MCF 10A (cell line): ENCODE measurements around the gene CCNB2. TPM values are rescaled to one million over a fixed set of nuclear protein-coding genes. Genes with fewer than 3 reads are reported as not detected.

ENCODE experiments used
- BruUV-seq: library from RNA; stranded (reverse); fragments of 400-500 nt; replicated peaks from 2 replicates; lab custom pipeline; 2021; lab: Mats Ljungman, UMichigan
- CTCF ChIA-PET: fragments of 300-600 bp; sonication (Branson Sonifier 250); formaldehyde crosslinking; extraction: SDS; loops from one replicate; lab custom pipeline; 2021; ENCODE audit warnings: antibody characterized with exemption, inconsistent platforms; lab: Yijun Ruan, JAX
- POLR2A ChIA-PET: fragments of 300-600, 350-650 bp; sonication (Branson Sonifier 250); formaldehyde crosslinking; extraction: SDS; loops from one replicate; lab custom pipeline; 2020; ENCODE audit warnings: antibody characterized with exemption, inconsistent platforms; lab: Yijun Ruan, JAX
- DNase-seq: peaks from one replicate; pipeline ENCODE4 v3.0.0-alpha.2; 2018; ENCODE audit not compliant: unreplicated experiment
- H3K27ac Mint-ChIP-seq: one replicate; pipeline ENCODE4 v1.8.0; 2022; ENCODE audit warnings: mild to moderate bottlenecking, low read depth, mixed read lengths; ENCODE audit not compliant: unreplicated experiment
- H3K27me3 Mint-ChIP-seq: one replicate; pipeline ENCODE4 v1.8.0; 2022; ENCODE audit warnings: mixed read lengths; ENCODE audit not compliant: insufficient read depth, unreplicated experiment
- H3K36me3 Mint-ChIP-seq: one replicate; pipeline ENCODE4 v1.8.0; 2022; ENCODE audit warnings: mild to moderate bottlenecking, moderate library complexity, mixed read lengths; ENCODE audit not compliant: insufficient read depth, unreplicated experiment
- H3K4me1 Mint-ChIP-seq: one replicate; pipeline ENCODE4 v1.8.0; 2022; ENCODE audit warnings: mixed read lengths; ENCODE audit not compliant: insufficient read depth, unreplicated experiment
- H3K4me3 Mint-ChIP-seq: one replicate; pipeline ENCODE4 v1.8.0; 2022; ENCODE audit warnings: mild to moderate bottlenecking, moderate library complexity, mixed read lengths; ENCODE audit not compliant: unreplicated experiment
- H3K9me3 Mint-ChIP-seq: one replicate; pipeline ENCODE4 v1.8.0; 2022; ENCODE audit warnings: mixed read lengths; ENCODE audit not compliant: unreplicated experiment
- intact Hi-C: fragments of 100-400 bp; cut with micrococcal nuclease; formaldehyde crosslinking; loops from 2 replicates; pipeline ENCODE4 v1.14.1; 2022
- microRNA-seq: library from miRNA; unstranded; fragments of <30 nt; microRNA quantifications from one replicate; pipeline ENCODE4 v1.2.0, GENCODE V29; 2022
- total RNA-seq: library from RNA; stranded (reverse); gene quantifications from 2 replicates; pipeline ENCODE4 v1.2.3, GENCODE V29; 2022
- TF ChIP-seq, protein P1 (sequence below): fragments of 200-600 bp; IDR thresholded peaks from one replicate; pipeline ENCODE4 v1.8.0; 2022; ENCODE audit warnings: antibody characterized with exemption, mild to moderate bottlenecking; ENCODE audit not compliant: unreplicated experiment

The CCNB2 gene
- total RNA-seq, 1 experiment from 2014 or later = 54.1 TPM

DNA sequence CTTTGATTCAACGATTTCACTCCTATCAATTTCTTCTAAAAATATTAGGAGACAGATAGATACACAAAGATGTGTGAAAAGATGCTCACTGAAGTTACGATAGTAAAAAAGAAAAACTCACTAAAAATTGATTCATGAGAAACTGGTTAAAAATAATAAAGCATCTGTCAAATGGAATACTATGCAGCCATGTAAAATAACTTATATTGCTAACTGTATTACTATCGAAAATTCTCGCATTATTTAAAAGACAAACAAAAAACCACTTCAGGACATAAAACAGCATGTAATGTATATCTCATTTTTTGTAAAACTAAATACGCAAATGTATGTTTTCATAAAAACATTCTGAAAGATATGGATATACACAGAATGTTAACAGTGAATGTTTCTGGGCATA lies 68.2 kb downstream of the CCNB2 start:
- no peak for DNase-seq
- ChIA-PET POLR2A (interaction anchor here (2.1 kb wide), 1 partner anchor 199 kb away, joined by 14 read pairs; the partner anchor contains the start of gene MYO1E), CTCF (interaction anchor here (1.3 to 2.3 kb wide), 4 partner anchors 8 to 321 kb away, joined by 3 to 11 read pairs (median 6); no protein-coding TSS in a partner anchor)
- H3K4me1 Mint-ChIP-seq = peaks cover 35% of the 10 kb centered on the region
- H3K9me3 Mint-ChIP-seq = no peaks in the 10 kb centered on the region
- BruUV-seq = no TSS peak
- intact Hi-C loops = loop anchor here (10.0 kb wide), 1 partner anchor 62 kb away; no protein-coding TSS in a partner anchor
- peaks cover 31% of the 10 kb centered on the region for H3K36me3 Mint-ChIP-seq
- H3K27ac Mint-ChIP-seq = no peak overlapping the region
- H3K27me3 Mint-ChIP-seq = no peaks in the 10 kb centered on the region
- TF ChIP-seq, protein P1, sequence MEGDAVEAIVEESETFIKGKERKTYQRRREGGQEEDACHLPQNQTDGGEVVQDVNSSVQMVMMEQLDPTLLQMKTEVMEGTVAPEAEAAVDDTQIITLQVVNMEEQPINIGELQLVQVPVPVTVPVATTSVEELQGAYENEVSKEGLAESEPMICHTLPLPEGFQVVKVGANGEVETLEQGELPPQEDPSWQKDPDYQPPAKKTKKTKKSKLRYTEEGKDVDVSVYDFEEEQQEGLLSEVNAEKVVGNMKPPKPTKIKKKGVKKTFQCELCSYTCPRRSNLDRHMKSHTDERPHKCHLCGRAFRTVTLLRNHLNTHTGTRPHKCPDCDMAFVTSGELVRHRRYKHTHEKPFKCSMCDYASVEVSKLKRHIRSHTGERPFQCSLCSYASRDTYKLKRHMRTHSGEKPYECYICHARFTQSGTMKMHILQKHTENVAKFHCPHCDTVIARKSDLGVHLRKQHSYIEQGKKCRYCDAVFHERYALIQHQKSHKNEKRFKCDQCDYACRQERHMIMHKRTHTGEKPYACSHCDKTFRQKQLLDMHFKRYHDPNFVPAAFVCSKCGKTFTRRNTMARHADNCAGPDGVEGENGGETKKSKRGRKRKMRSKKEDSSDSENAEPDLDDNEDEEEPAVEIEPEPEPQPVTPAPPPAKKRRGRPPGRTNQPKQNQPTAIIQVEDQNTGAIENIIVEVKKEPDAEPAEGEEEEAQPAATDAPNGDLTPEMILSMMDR = no peak
- no peak overlapping the region for H3K4me3 Mint-ChIP-seq

DNA sequence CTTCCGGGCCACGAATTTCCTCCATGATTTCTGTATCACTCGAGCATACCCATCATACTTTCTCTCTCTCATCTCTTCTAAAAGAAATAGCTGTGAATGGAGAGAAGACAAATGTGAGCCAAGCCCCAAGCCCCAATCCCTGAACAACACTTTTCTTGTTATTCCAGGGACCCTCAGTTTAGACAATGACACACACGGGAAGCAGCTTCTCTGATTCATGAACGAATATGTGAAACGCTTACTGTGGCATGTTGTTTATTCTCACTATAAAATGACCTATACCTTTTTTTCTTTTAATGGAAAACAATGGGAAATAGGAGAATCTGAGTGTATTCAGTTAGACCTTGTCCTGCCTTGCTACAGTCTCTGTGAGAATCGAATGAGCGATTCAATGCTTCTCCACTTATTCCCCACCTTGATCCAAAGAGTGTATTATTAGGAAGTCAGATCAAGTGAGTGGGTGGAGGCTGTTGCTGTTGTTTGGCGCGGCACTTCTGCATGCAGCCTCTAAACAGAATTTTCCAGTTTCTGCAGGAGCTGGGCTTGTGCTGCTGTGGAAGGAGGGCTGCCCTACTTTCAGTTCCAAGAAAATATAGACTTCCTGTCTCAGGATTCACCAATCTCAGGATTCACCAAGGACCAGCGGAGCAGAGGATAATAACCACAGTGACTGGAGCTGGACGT lies 69.3 kb downstream of the CCNB2 start:
- Mint-ChIP-seq H3K36me3 (peaks cover 42% of the 10 kb centered on the region), H3K27me3 (no peaks in the 10 kb centered on the region), H3K9me3 (no peaks in the 10 kb centered on the region), H3K4me1 (peaks cover 30% of the 10 kb centered on the region), H3K4me3 (no peak overlapping the region), H3K27ac (peak overlapping the region; percentile 93)
- DNase-seq = no peak
- TF ChIP-seq, protein P1 = no peak
- POLR2A ChIA-PET = interaction anchor here (0.6 to 2.1 kb wide), 8 partner anchors 8 to 198 kb away, joined by 3 to 26 read pairs (median 4); partner anchors contain the start of gene MYO1E
- CTCF ChIA-PET = interaction anchor here (0.5 to 2.3 kb wide), 22 partner anchors 9 to 355 kb away, joined by 3 to 11 read pairs (median 3); no protein-coding TSS in a partner anchor
- no TSS peak for BruUV-seq
- intact Hi-C loops = loop anchor here (10.0 kb wide), 1 partner anchor 61 kb away; no protein-coding TSS in a partner anchor

Small RNA genes within 50 kb of the gene (microRNA-seq; reads per million reads assigned to microRNA genes)
- gene MIR2116 = 6.9 reads per million, percentile 42 among the genes with 10 or more reads in this experiment

Other genes with a start within 250 kb of the CCNB2 start
- gene SLTM, start 171.5 kb upstream of the CCNB2 start, total RNA-seq = 108 and 117 TPM in 2 replicates
- gene RNF111, start 117.5 kb upstream of the CCNB2 start, total RNA-seq = 29.2 and 32.8 TPM in 2 replicates
- not detected in 2 replicates for gene LDHAL6B, start 101.7 kb downstream of the CCNB2 start, total RNA-seq